Upper lobe of left lung (tissue), 6 donors: ENCODE results near the gene FOXF2. TPM values are rescaled to one million over a fixed set of nuclear protein-coding genes. Genes with fewer than 3 reads are reported as not detected.

ENCODE experiments used
- ATAC-seq, 2 donors: fragments of 200-7000 bp; cut with Tn5 transposase; one replicate each; pipeline ENCODE4 v1.9.1; 2022; ENCODE audit warnings: mild to moderate bottlenecking in 2 of 2, moderate library complexity in 2 of 2; ENCODE audit not compliant: low FRiP score in 2 of 2
- DNase-seq, 2 donors: peaks; one replicate each; pipeline ENCODE4 v3.0.0-alpha.2; 2019 to 2020
- H3K27ac ChIP-seq, 4 donors: fragments of 200-600 bp; sonication (generic); one replicate each; pipeline ENCODE4 v1.5.1; 2016 to 2019
- H3K27me3 ChIP-seq, 4 donors: fragments of 200-600 bp; sonication (generic); one replicate each; pipeline ENCODE4 v1.5.1; 2017 to 2019
- H3K36me3 ChIP-seq, 4 donors: fragments of 200-600 bp; sonication (generic); one replicate each; pipeline ENCODE4 v1.5.1; 2016 to 2019
- H3K4me1 ChIP-seq, 4 donors: fragments of 200-600 bp; sonication (generic); one replicate each; pipeline ENCODE4 v1.5.1; 2018 to 2019
- H3K4me3 ChIP-seq, 4 donors: fragments of 200-600 bp; sonication (generic); one replicate each; pipeline ENCODE4 v1.5.1; 2017 to 2019; ENCODE audit warnings: mild to moderate bottlenecking in 2 of 4, moderate library complexity in 1 of 4
- H3K9me3 ChIP-seq, 4 donors: fragments of 200-600 bp; sonication (generic); one replicate each; pipeline ENCODE4 v1.5.1; 2018 to 2019
- EP300 ChIP-seq, 4 donors: sonication (generic); formaldehyde crosslinking; IDR thresholded peaks; one replicate each; pipeline ENCODE4 v1.5.1; 2017; ENCODE audit warnings: antibody characterized with exemption in 4 of 4, control low read depth in 2 of 4
- POLR2A ChIP-seq, 4 donors: fragments of 450-650 bp; IDR thresholded peaks; one replicate each; pipeline ENCODE4 v1.5.1; 2016 to 2017; ENCODE audit warnings: antibody characterized with exemption in 4 of 4, mild to moderate bottlenecking in 2 of 4
- POLR2AphosphoS5 ChIP-seq, 2 donors: sonication (generic); formaldehyde crosslinking; IDR thresholded peaks; one replicate each; pipeline ENCODE4 v1.5.1; 2017; ENCODE audit warnings: antibody characterized with exemption in 2 of 2
- WGBS, 2 donors: methylation state at CpG; one replicate each; pipeline ENCODE4 v1.1.5; 2017 to 2018; 5-methylcytosine and 5-hydroxymethylcytosine counted together
- total RNA-seq, 6 donors: library from RNA; depleted of rRNA in 4 of 6; stranded (reverse); fragments of >200 nt in 4 of 6; gene quantifications; one replicate each; pipeline versions ENCODE4 v1.1.0 to v1.2.1, GENCODE V29; 2016 to 2021
- TF ChIP-seq, protein P1 (sequence below), 6 experiments: fragments of 450-650 bp in 4 of 6; fragments of 200-600 bp in 2 of 6; sonication (generic) in 2 of 6; IDR thresholded peaks; one replicate each; pipeline ENCODE4 v1.5.1; 2016 to 2019; ENCODE audit warnings: antibody characterized with exemption in 6 of 6
- donor health status: DM: no; HTN: no; CAD: no; lungs with moderate emphysema.
- donor health status: DM: no; HTN: yes; CAD: no; lungs with severe emphysema.

FOXF2 gene
- total RNA-seq, 6 donors from 2014 or later, result 5.5 to 17.7 (median 8.8) TPM

DNA sequence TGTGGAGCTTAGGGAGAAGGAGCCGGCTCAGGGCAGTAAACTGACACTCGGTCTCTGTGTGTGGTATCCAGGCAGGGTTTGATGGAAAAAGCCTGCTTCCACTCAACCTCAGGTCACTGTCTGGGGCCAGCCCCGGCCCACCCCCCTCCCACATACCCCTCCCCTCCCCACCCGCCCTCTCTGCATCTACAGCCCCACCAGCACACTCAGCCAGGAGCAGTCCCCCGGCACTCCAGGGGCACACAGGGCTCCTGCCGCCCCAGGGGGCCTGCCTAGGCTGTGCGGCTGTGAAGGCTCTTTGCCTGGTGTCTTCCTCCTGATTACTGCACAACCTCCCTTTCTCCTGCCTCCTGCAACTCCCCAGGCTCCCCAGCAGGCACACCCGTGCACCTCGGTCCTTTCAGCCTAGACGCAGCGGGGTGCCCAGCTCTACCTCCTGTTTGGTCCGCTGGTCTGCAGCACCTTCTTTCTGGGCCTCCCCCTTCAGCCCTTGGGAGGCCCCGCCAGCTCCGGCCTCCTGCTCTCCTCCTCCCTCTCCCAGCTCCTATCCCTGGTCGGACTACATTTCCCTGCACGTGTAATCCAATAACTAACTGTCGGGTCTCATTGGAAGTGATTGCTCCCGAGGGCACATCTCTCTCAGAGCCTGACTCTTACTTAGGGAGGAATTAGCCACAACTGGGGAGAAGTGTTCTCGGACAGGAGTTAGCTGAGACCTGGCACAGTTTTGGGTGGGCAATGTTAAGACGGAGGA, 1.3 kb upstream of the FOXF2 start:
- 15 to 17% methylated on average over 19 to 20 of the region's 20 CpGs for WGBS, 2 donors
- Histone ChIP-seq H3K27ac (peak overlapping the region in 3 of 4 donors; percentile 77 to 88 (median 78)), H3K36me3 (no peaks in the 10 kb centered on the region)

DNA sequence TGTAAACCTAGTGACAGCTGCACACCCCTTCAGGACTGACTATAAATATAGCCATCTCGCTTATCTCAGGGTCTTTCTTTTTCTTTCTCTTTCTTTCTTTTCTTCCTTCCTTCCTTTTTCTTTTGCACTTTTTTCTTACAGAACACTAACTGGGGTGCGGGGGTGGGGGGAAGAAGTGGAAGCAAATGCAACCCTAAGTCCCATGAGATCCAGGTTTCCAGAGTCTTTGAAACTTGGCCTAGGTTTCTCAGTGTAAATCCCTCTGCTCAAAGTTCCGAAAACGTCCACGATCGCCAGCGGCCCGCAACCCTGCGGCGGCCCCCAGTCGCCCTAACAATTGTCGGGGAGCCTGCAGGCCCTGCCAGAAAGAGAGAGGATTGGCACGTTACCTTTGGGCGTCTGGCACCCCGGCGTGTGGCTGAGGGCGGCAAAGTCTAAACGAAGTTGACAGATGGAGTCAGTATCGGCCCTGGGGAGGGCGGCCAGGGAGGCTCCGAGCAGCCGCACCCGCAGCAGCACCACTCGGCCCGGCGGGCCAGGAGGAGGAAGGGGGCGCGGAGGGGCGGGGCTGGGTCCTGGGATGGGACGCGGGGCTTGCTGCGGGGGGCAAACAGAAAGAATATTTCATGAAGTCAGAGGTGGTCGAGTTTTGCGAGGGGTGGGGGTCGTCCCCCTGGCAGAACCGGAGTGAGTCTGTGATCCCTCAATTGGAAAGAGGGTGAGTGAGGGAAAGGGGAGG, 577 bp upstream of the FOXF2 start:
- H3K36me3 ChIP-seq, result no peaks in the 10 kb centered on the region
- peaks cover 22 to 54% (median 35%) of the 10 kb centered on the region in 4 donors for H3K4me1 ChIP-seq
- DNase-seq (peak in 1 of 2 donors; percentile 83), ATAC-seq (no peak)
- H3K4me3 ChIP-seq, result peak overlapping the region; percentile 9 to 54 (median 42)
- H3K9me3 ChIP-seq, result no peaks in the 10 kb centered on the region
- peak overlapping the region; percentile 65 to 88 (median 78) for H3K27ac ChIP-seq
- H3K27me3 ChIP-seq, result peaks cover 0 to 87% (median 37%) of the 10 kb centered on the region in 4 donors
- TF ChIP-seq POLR2A (IDR thresholded peaks at IDR 0.05) (no peak), POLR2AphosphoS5 (IDR thresholded peaks at IDR 0.05) (no peak), EP300 (IDR thresholded peaks at IDR 0.05) (no peak)
- 5 to 12% methylated on average over 33 to 36 of the region's 36 CpGs for WGBS, 2 donors

More for the DNA sequence above, 1.3 kb upstream of the FOXF2 start:
- peaks cover 28 to 54% (median 35%) of the 10 kb centered on the region in 4 donors for H3K4me1 ChIP-seq
- no peak for ATAC-seq
- DNase-seq, result no peak
- H3K9me3 ChIP-seq, result no peaks in the 10 kb centered on the region
- TF ChIP-seq POLR2AphosphoS5 (IDR thresholded peaks at IDR 0.05), result no peak
- TF ChIP-seq POLR2A (IDR thresholded peaks at IDR 0.05), result no peak
- no peak for TF ChIP-seq EP300 (IDR thresholded peaks at IDR 0.05)
- TF ChIP-seq, protein P1, sequence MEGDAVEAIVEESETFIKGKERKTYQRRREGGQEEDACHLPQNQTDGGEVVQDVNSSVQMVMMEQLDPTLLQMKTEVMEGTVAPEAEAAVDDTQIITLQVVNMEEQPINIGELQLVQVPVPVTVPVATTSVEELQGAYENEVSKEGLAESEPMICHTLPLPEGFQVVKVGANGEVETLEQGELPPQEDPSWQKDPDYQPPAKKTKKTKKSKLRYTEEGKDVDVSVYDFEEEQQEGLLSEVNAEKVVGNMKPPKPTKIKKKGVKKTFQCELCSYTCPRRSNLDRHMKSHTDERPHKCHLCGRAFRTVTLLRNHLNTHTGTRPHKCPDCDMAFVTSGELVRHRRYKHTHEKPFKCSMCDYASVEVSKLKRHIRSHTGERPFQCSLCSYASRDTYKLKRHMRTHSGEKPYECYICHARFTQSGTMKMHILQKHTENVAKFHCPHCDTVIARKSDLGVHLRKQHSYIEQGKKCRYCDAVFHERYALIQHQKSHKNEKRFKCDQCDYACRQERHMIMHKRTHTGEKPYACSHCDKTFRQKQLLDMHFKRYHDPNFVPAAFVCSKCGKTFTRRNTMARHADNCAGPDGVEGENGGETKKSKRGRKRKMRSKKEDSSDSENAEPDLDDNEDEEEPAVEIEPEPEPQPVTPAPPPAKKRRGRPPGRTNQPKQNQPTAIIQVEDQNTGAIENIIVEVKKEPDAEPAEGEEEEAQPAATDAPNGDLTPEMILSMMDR (IDR thresholded peaks at IDR 0.05), result no peak
- peak overlapping the region in 3 of 4 donors; percentile 2 to 54 (median 52) for H3K4me3 ChIP-seq
- peaks cover 0 to 87% (median 39%) of the 10 kb centered on the region in 4 donors for H3K27me3 ChIP-seq

DNA sequence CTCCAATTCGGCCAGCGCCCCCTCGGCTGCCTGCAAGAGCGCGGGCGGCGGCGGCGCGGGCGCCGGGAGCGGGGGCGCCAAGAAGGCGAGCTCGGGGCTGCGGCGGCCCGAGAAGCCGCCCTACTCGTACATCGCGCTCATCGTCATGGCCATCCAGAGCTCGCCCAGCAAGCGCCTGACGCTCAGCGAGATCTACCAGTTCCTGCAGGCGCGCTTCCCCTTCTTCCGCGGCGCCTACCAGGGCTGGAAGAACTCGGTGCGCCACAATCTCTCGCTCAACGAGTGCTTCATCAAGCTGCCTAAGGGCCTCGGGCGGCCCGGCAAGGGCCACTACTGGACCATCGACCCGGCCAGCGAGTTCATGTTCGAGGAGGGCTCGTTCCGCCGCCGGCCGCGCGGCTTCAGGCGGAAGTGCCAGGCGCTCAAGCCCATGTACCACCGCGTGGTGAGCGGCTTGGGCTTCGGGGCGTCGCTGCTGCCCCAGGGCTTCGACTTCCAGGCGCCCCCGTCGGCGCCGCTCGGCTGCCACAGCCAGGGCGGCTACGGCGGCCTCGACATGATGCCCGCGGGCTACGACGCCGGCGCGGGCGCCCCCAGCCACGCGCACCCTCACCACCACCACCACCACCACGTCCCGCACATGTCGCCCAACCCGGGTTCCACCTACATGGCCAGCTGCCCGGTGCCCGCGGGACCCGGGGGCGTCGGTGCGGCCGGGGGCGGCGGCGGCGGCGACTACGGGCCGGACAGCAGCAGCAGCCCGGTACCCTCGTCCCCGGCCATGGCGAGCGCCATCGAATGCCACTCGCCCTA, 963 bp downstream of the FOXF2 start:
- peaks cover 0 to 73% (median 31%) of the 10 kb centered on the region in 4 donors for H3K27me3 ChIP-seq
- 2 to 5% methylated on average over 17 to 45 of the region's 106 CpGs for WGBS, 2 donors
- H3K27ac ChIP-seq, result peak overlapping the region; percentile 67 to 88 (median 80)
- H3K4me3 ChIP-seq, result peak overlapping the region; percentile 18 to 54 (median 42)
- ATAC-seq (peak in 1 of 2 donors; percentile 65), DNase-seq (peak in 1 of 2 donors; percentile 89)
- H3K9me3 ChIP-seq, result no peaks in the 10 kb centered on the region
- TF ChIP-seq, protein P1 (IDR thresholded peaks at IDR 0.05), result no peak
- TF ChIP-seq POLR2AphosphoS5 (IDR thresholded peaks at IDR 0.05), result no peak
- TF ChIP-seq POLR2A (IDR thresholded peaks at IDR 0.05), result no peak
- TF ChIP-seq EP300 (IDR thresholded peaks at IDR 0.05), result no peak
- H3K36me3 ChIP-seq, result no peaks in the 10 kb centered on the region
- H3K4me1 ChIP-seq, result peaks cover 16 to 42% (median 31%) of the 10 kb centered on the region in 4 donors

DNA sequence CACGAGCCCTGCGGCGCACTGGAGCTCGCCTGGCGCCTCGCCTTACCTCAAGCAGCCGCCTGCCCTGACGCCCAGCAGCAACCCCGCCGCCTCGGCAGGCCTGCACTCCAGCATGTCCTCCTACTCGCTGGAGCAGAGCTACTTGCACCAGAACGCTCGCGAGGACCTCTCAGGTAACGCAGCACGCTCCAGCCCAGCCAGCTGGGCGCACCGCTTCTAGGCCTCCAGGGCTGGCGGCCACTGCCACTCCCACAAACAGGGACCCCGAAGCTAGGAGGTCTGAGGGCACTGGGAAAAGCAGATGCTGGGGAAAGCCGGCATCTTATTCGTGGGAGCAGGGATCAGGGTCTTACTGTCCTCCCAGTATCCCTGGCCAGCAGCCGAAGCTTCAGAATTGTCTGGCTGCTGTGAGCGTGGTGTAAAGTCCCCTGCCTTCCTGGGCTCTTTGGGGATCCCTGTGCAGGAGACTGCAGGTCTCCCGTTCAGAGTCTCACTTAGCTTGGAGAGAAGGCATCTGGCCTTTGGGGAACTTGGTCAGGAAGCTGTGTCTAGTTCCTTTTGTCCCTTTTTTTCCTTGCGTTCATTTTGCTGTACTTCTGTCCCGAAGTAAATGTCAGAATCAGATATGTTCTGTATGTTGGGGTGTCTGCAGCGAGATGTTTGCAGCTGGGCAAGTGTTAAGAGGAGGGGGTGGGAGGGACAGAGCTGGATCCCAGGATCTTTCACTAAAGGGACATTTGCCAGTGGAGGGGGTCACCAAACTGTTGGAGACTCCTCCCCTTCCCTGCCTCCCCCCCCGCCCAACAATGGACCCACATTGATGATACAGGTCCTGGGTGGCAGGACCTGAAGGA, 1.8 kb downstream of the FOXF2 start:
- Histone ChIP-seq H3K4me3 (peak overlapping the region in 3 of 4 donors; percentile 33 to 54 (median 52)), H3K36me3 (no peaks in the 10 kb centered on the region), H3K9me3 (no peaks in the 10 kb centered on the region), H3K4me1 (peaks cover 16 to 39% (median 31%) of the 10 kb centered on the region in 4 donors), H3K27ac (peak overlapping the region; percentile 67 to 88 (median 80)), H3K27me3 (peaks cover 0 to 74% (median 30%) of the 10 kb centered on the region in 4 donors)
- WGBS, 2 donors, result 8 to 31% methylated on average over 4 to 20 of the region's 30 CpGs
- ATAC-seq, result no peak
- TF ChIP-seq, protein P1 (IDR thresholded peaks at IDR 0.05), result no peak
- TF ChIP-seq EP300 (IDR thresholded peaks at IDR 0.05) (no peak), POLR2A (IDR thresholded peaks at IDR 0.05) (no peak), POLR2AphosphoS5 (IDR thresholded peaks at IDR 0.05) (no peak)
- no peak for DNase-seq
